ENCODE measurements around the gene LMNA. TPM values are rescaled to one million over a fixed set of nuclear protein-coding genes. Genes with fewer than 3 reads are reported as not detected.

LMNA gene
- total RNA-seq, 1 donor from 2014 or later, result 638 TPM

- Histone ChIP-seq H3K27me3 (ENCODE audit: control insufficient read depth, insufficient read depth, low read length) (no peaks in the 10 kb centered on the region), H3K36me3 (ENCODE audit: control insufficient read depth, insufficient read depth, low read length) (no peaks in the 10 kb centered on the region), H3K4me3 (ENCODE audit: low read depth, low read length) (no peak overlapping the region)
- FAIRE-seq (no peak), DNase-seq (ENCODE audit: low read depth) (peak; percentile 95)
- no peak for TF ChIP-seq CTCF (IDR thresholded peaks at IDR 0.05; ENCODE audit: insufficient read depth, low read length, severe bottlenecking)
These were observed 10.3 kb upstream of the LMNA start for GRCh38 chr1:156104065-156104810.

- no peak overlapping the region for H3K4me3 ChIP-seq (ENCODE audit: low read depth, low read length)
- DNase-seq (ENCODE audit: low read depth), result peak; percentile 43
- no peaks in the 10 kb centered on the region for H3K36me3 ChIP-seq (ENCODE audit: control insufficient read depth, insufficient read depth, low read length)
- H3K27me3 ChIP-seq (ENCODE audit: control insufficient read depth, insufficient read depth, low read length), result no peaks in the 10 kb centered on the region
- TF ChIP-seq CTCF (IDR thresholded peaks at IDR 0.05; ENCODE audit: insufficient read depth, low read length, severe bottlenecking), result no peak
- no peak for FAIRE-seq
These were observed 9.4 kb upstream of the LMNA start for GRCh38 chr1:156104861-156105832.

GRCh38 chr1:156106624-156107488, 7.7 kb upstream of the LMNA start:
- Histone ChIP-seq H3K36me3 (ENCODE audit: control insufficient read depth, insufficient read depth, low read length) (no peaks in the 10 kb centered on the region), H3K27me3 (ENCODE audit: control insufficient read depth, insufficient read depth, low read length) (no peaks in the 10 kb centered on the region), H3K4me3 (ENCODE audit: low read depth, low read length) (no peak overlapping the region)
- no peak for TF ChIP-seq CTCF (IDR thresholded peaks at IDR 0.05; ENCODE audit: insufficient read depth, low read length, severe bottlenecking)
- no peak for FAIRE-seq
- DNase-seq (ENCODE audit: low read depth), result peak; percentile 29

- DNase-seq (ENCODE audit: low read depth), result no peak
- no peak overlapping the region for H3K4me3 ChIP-seq (ENCODE audit: low read depth, low read length)
- TF ChIP-seq CTCF (IDR thresholded peaks at IDR 0.05; ENCODE audit: insufficient read depth, low read length, severe bottlenecking), result no peak
- no peaks in the 10 kb centered on the region for H3K27me3 ChIP-seq (ENCODE audit: control insufficient read depth, insufficient read depth, low read length)
- H3K36me3 ChIP-seq (ENCODE audit: control insufficient read depth, insufficient read depth, low read length), result no peaks in the 10 kb centered on the region
- FAIRE-seq, result no peak
These were observed 6.5 kb upstream of the LMNA start for GRCh38 chr1:156108057-156108456.

- no peak for DNase-seq (ENCODE audit: low read depth)
- no peaks in the 10 kb centered on the region for H3K27me3 ChIP-seq (ENCODE audit: control insufficient read depth, insufficient read depth, low read length)
- no peak for FAIRE-seq
- TF ChIP-seq CTCF (IDR thresholded peaks at IDR 0.05; ENCODE audit: insufficient read depth, low read length, severe bottlenecking), result no peak
- H3K4me3 ChIP-seq (ENCODE audit: low read depth, low read length), result no peak overlapping the region
- no peaks in the 10 kb centered on the region for H3K36me3 ChIP-seq (ENCODE audit: control insufficient read depth, insufficient read depth, low read length)
These were observed 5.8 kb upstream of the LMNA start for GRCh38 chr1:156108664-156109241.

Measured in bronchial epithelial cell (primary cell).